Ramos (cell line): Measurements from ENCODE around the gene TMEM156.

ENCODE experiments used
- in situ Hi-C: fragments of 300-500 bp; cut with MboI; formaldehyde crosslinking; loops from one replicate; pipeline ENCODE4 v1.14.3; 2022; ENCODE audit warnings: low sequenced_read_pairs; ENCODE audit not compliant: unreplicated experiment

TMEM156 gene

GRCh38 chr4:39032218-39033085 lies at the start of gene TMEM156:
Gene TMEM156, minus strand, starts transcription at chr4:39032409. Its CDS starts 96 bp downstream, at chr4:39032313.
- in situ Hi-C loops: loop anchor here (10.0 to 25.0 kb wide), 3 partner anchors 142 to 1045 kb away; no protein-coding TSS in a partner anchor

GRCh38 chr4:39078829-39079228 lies 46.6 kb upstream of the TMEM156 start:
- in situ Hi-C loops: no loop called here

GRCh38 chr4:39068907-39069306 lies 36.7 kb upstream of the TMEM156 start:
- in situ Hi-C loops: no loop called here

GRCh38 chr4:39067451-39067850 lies 35.2 kb upstream of the TMEM156 start:
- in situ Hi-C loops: no loop called here

GRCh38 chr4:39067031-39067430 lies 34.8 kb upstream of the TMEM156 start:
- in situ Hi-C loops: no loop called here

GRCh38 chr4:39066371-39066770 lies 34.2 kb upstream of the TMEM156 start:
- in situ Hi-C loops: no loop called here

GRCh38 chr4:39063430-39063829 lies 31.2 kb upstream of the TMEM156 start:
- in situ Hi-C loops: no loop called here

- in situ Hi-C loops: no loop called here
Observed at GRCh38 chr4:39062770-39063097, 30.5 kb upstream of the TMEM156 start.

GRCh38 chr4:39062094-39062769 lies 30.0 kb upstream of the TMEM156 start, which contains the start of gene KLHL5:
Gene KLHL5, plus strand, starts transcription at chr4:39062232. Its CDS starts 421 bp downstream, at chr4:39062653.
- in situ Hi-C loops: no loop called here

GRCh38 chr4:39061457-39061856 lies 29.2 kb upstream of the TMEM156 start:
- in situ Hi-C loops: no loop called here

- in situ Hi-C loops: no loop called here
Observed at GRCh38 chr4:39056023-39056422, 23.8 kb upstream of the TMEM156 start.

- in situ Hi-C loops: no loop called here
Observed at GRCh38 chr4:39054497-39054896, 22.3 kb upstream of the TMEM156 start.

GRCh38 chr4:39053983-39054382 lies 21.8 kb upstream of the TMEM156 start:
- in situ Hi-C loops: no loop called here

- in situ Hi-C loops: no loop called here
Observed at GRCh38 chr4:39051492-39051891, 19.3 kb upstream of the TMEM156 start.

- in situ Hi-C loops: no loop called here
Observed at GRCh38 chr4:39050590-39050989, 18.4 kb upstream of the TMEM156 start.

- in situ Hi-C loops: loop anchor here (25.0 kb wide), 2 partner anchors 286 to 1061 kb away; no protein-coding TSS in a partner anchor
Observed at GRCh38 chr4:39048311-39048710, 16.1 kb upstream of the TMEM156 start.

GRCh38 chr4:39047681-39048080 lies 15.5 kb upstream of the TMEM156 start:
- in situ Hi-C loops: loop anchor here (25.0 kb wide), 2 partner anchors 285 to 1060 kb away; no protein-coding TSS in a partner anchor

- in situ Hi-C loops: loop anchor here (25.0 kb wide), 2 partner anchors 284 to 1059 kb away; no protein-coding TSS in a partner anchor
Observed at GRCh38 chr4:39046249-39046648, 14.0 kb upstream of the TMEM156 start.

- in situ Hi-C loops: loop anchor here (25.0 kb wide), 2 partner anchors 284 to 1059 kb away; no protein-coding TSS in a partner anchor
Observed at GRCh38 chr4:39045827-39046221, 13.6 kb upstream of the TMEM156 start.

GRCh38 chr4:39044956-39045826 lies 13.0 kb upstream of the TMEM156 start:
- in situ Hi-C loops: loop anchor here (25.0 kb wide), 2 partner anchors 283 to 1058 kb away; no protein-coding TSS in a partner anchor
